CD14-positive monocyte (primary cell): Measurements from ENCODE around the gene RALY. TPM values are rescaled to one million over a fixed set of nuclear protein-coding genes. Genes with fewer than 3 reads are reported as not detected.
A peak's percentile ranks its signal among the peaks of the same experiment; 100 is the strongest.

Experiments
- DNase-seq, 3 donors: peaks; one replicate each; pipeline ENCODE4 v3.0.0-alpha.2; 2011 to 2022
- H2AFZ ChIP-seq: 2 replicates; pipeline ENCODE4 v1.6.0; 2012; ENCODE audit warnings: mild to moderate bottlenecking, low read depth, low read length, inconsistent platforms; ENCODE audit not compliant: insufficient read depth, poor library complexity, severe bottlenecking
- H3K27ac ChIP-seq, 2 donors: 1 replicate in 1 of 2; 2 replicates in 1 of 2; pipeline ENCODE4 v1.5.1; 2012 to 2013; ENCODE audit warnings: low read length in 2 of 2, control low read depth in 1 of 2, inconsistent platforms in 1 of 2, low read depth in 1 of 2, mild to moderate bottlenecking in 1 of 2
- H3K27me3 ChIP-seq, 2 donors: one replicate each; pipeline versions ENCODE4 v1.6.0 to v1.6.1; 2011 to 2013; ENCODE audit warnings: low read length in 2 of 2; ENCODE audit not compliant: control insufficient read depth in 2 of 2, insufficient read depth in 2 of 2
- H3K36me3 ChIP-seq, 2 donors: replicated peaks in 1 of 2; 1 replicate in 1 of 2; 2 replicates in 1 of 2; pipeline versions ENCODE4 v1.5.1 to v1.6.1; 2012 to 2013; ENCODE audit warnings: low read length in 2 of 2, control low read depth in 1 of 2, inconsistent platforms in 1 of 2, mild to moderate bottlenecking in 1 of 2; ENCODE audit not compliant: insufficient read depth in 2 of 2, control insufficient read depth in 1 of 2
- H3K4me1 ChIP-seq, 2 donors: 1 replicate in 1 of 2; 2 replicates in 1 of 2; pipeline versions ENCODE4 v1.5.1 to v1.6.1; 2012 to 2013; ENCODE audit warnings: low read length in 2 of 2, control low read depth in 1 of 2, inconsistent platforms in 1 of 2, mild to moderate bottlenecking in 1 of 2, moderate library complexity in 1 of 2; ENCODE audit not compliant: insufficient read depth in 2 of 2, control insufficient read depth in 1 of 2
- H3K4me2 ChIP-seq: replicated peaks from 2 replicates; pipeline ENCODE3; 2012; ENCODE audit warnings: low read length, moderate library complexity, mild to moderate bottlenecking; ENCODE audit not compliant: poor library complexity, severe bottlenecking; ENCODE audit errors: extremely low read depth
- H3K4me3 ChIP-seq, 3 experiments: fragments of 200-600 bp in 1 of 3; sonication (generic) in 1 of 3; replicated peaks in 1 of 3; 1 replicate in 2 of 3; 2 replicates in 1 of 3; pipeline ENCODE4 v1.5.1; 2011 to 2013; ENCODE audit warnings: low read length in 3 of 3, mild to moderate bottlenecking in 3 of 3, control low read depth in 2 of 3, low read depth in 2 of 3, inconsistent platforms in 1 of 3, moderate library complexity in 1 of 3
- H3K79me2 ChIP-seq: 2 replicates; pipeline ENCODE4 v1.6.0; 2012; ENCODE audit warnings: mild to moderate bottlenecking, control low read depth, inconsistent platforms, low read length, moderate library complexity; ENCODE audit not compliant: insufficient read depth
- H3K9ac ChIP-seq: 2 replicates; pipeline ENCODE4 v1.6.0; 2017; ENCODE audit warnings: low read length, mild to moderate bottlenecking; ENCODE audit not compliant: insufficient read depth, poor library complexity, severe bottlenecking
- H3K9me3 ChIP-seq, 2 donors: replicated peaks in 1 of 2; 1 replicate in 1 of 2; 2 replicates in 1 of 2; pipeline versions ENCODE4 v1.5.1 to v1.6.1; 2012 to 2013; ENCODE audit warnings: low read length in 2 of 2, control low read depth in 1 of 2; ENCODE audit not compliant: control insufficient read depth in 1 of 2, insufficient read depth in 1 of 2
- H4K20me1 ChIP-seq: 2 replicates; pipeline ENCODE4 v1.6.0; 2012; ENCODE audit warnings: mild to moderate bottlenecking, low read length, control low read depth, moderate library complexity; ENCODE audit not compliant: insufficient read depth
- H3K27ac Mint-ChIP-seq, 7 donors: one replicate each; pipeline ENCODE4 v1.8.0; 2020; ENCODE audit warnings: mild to moderate bottlenecking in 7 of 7, mixed read lengths in 7 of 7, moderate library complexity in 6 of 7, inconsistent platforms in 2 of 7
- H3K27me3 Mint-ChIP-seq, 3 donors: one replicate each; pipeline ENCODE4 v1.8.0; 2021 to 2022; ENCODE audit warnings: low read depth in 3 of 3, mild to moderate bottlenecking in 3 of 3, mixed read lengths in 3 of 3, moderate library complexity in 3 of 3, inconsistent platforms in 1 of 3
- H3K36me3 Mint-ChIP-seq, 2 donors: one replicate each; pipeline ENCODE4 v1.8.0; 2020; ENCODE audit warnings: mixed read lengths in 2 of 2, inconsistent platforms in 1 of 2, mild to moderate bottlenecking in 1 of 2
- H3K4me1 Mint-ChIP-seq: one replicate; pipeline ENCODE4 v1.8.0; 2020; ENCODE audit warnings: mild to moderate bottlenecking, mixed read lengths
- H3K4me3 Mint-ChIP-seq, 2 donors: one replicate each; pipeline ENCODE4 v1.8.0; 2020; ENCODE audit warnings: mild to moderate bottlenecking in 2 of 2, mixed read lengths in 2 of 2, moderate library complexity in 1 of 2
- H3K9me3 Mint-ChIP-seq, 7 donors: one replicate each; pipeline ENCODE4 v1.8.0; 2020 to 2022; ENCODE audit warnings: mixed read lengths in 7 of 7, mild to moderate bottlenecking in 6 of 7, moderate library complexity in 6 of 7, inconsistent platforms in 2 of 7
- WGBS: methylation state at CpG from one replicate; pipeline ENCODE4 v1.1.5; 2013; ENCODE audit warnings: missing lambda C conversion rate; ENCODE audit not compliant: insufficient coverage; 5-methylcytosine and 5-hydroxymethylcytosine counted together
- intact Hi-C, 2 donors: fragments of 100-400 bp; cut with micrococcal nuclease; formaldehyde crosslinking; loops; one replicate each; pipeline versions ENCODE4 v1.15.0 to v1.15.1; 2023
- polyA plus RNA-seq, 3 donors: library from polyadenylated mRNA; depleted of rRNA in 1 of 3; unstranded in 2 of 3; stranded (reverse) in 1 of 3; fragments of 300-500 nt in 2 of 3; fragments of >200 nt in 1 of 3; fragmentation: Illumina TruSeq in 2 of 3; gene quantifications; 1 replicate in 2 of 3; 2 replicates in 1 of 3; pipeline ENCODE4 v1.2.3, GENCODE V29; 2012 to 2021
- TF ChIP-seq, protein P1 (sequence below): fragments of 200-600 bp; IDR thresholded peaks from one replicate; pipeline ENCODE4 v1.8.0; 2022; ENCODE audit warnings: antibody characterized with exemption, mild to moderate bottlenecking

Gene RALY
- polyA plus RNA-seq, 3 donors, result 88.4 to 154 (median 152) TPM

GRCh38 chr20:33995053-33995831, 1.5 kb downstream of the RALY start:
- intact Hi-C loops, result loop anchor here in 1 of 2 donors (10.0 kb wide), 2 partner anchors 120 to 330 kb away; partner anchors contain the start of genes ACTL10, C20orf144 and EIF2S2
- peaks cover 89% of the 10 kb centered on the region for H3K79me2 ChIP-seq
- no peak overlapping the region for H2AFZ ChIP-seq
- H3K9ac ChIP-seq, result peak overlapping the region; percentile 92
- no peaks in the 10 kb centered on the region for H3K9me3 ChIP-seq
- no peaks in the 10 kb centered on the region for H3K36me3 ChIP-seq
- peaks cover 37 to 49% of the 10 kb centered on the region in 2 donors for H3K4me1 ChIP-seq
- peak overlapping the region in 1 of 2 donors; percentile 94 for H3K27ac ChIP-seq
- H3K27me3 ChIP-seq, result no peaks in the 10 kb centered on the region
- TF ChIP-seq, protein P1, sequence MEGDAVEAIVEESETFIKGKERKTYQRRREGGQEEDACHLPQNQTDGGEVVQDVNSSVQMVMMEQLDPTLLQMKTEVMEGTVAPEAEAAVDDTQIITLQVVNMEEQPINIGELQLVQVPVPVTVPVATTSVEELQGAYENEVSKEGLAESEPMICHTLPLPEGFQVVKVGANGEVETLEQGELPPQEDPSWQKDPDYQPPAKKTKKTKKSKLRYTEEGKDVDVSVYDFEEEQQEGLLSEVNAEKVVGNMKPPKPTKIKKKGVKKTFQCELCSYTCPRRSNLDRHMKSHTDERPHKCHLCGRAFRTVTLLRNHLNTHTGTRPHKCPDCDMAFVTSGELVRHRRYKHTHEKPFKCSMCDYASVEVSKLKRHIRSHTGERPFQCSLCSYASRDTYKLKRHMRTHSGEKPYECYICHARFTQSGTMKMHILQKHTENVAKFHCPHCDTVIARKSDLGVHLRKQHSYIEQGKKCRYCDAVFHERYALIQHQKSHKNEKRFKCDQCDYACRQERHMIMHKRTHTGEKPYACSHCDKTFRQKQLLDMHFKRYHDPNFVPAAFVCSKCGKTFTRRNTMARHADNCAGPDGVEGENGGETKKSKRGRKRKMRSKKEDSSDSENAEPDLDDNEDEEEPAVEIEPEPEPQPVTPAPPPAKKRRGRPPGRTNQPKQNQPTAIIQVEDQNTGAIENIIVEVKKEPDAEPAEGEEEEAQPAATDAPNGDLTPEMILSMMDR, result no peak
- peaks cover 0 to 3% (median 0%) of the 10 kb centered on the region in 7 donors for H3K9me3 Mint-ChIP-seq
- peaks cover 0 to 5% of the 10 kb centered on the region in 2 donors for H3K36me3 Mint-ChIP-seq
- H3K4me3 ChIP-seq, result peak overlapping the region; percentile 72 to 99 (median 98)
- 0% methylated on average over 1 of the region's 8 CpGs for WGBS
- peaks cover 72% of the 10 kb centered on the region for H3K4me1 Mint-ChIP-seq
- DNase-seq, result peak; percentile 18 to 63 (median 50)
- peaks cover 0 to 7% (median 0%) of the 10 kb centered on the region in 3 donors for H3K27me3 Mint-ChIP-seq
- peak overlapping the region; percentile 72 to 97 (median 93) for H3K27ac Mint-ChIP-seq
- H3K4me3 Mint-ChIP-seq, result peak overlapping the region; percentile 96 to 99
- peaks cover 64% of the 10 kb centered on the region for H4K20me1 ChIP-seq
- H3K4me2 ChIP-seq, result peak overlapping the region; percentile 89

DNA sequence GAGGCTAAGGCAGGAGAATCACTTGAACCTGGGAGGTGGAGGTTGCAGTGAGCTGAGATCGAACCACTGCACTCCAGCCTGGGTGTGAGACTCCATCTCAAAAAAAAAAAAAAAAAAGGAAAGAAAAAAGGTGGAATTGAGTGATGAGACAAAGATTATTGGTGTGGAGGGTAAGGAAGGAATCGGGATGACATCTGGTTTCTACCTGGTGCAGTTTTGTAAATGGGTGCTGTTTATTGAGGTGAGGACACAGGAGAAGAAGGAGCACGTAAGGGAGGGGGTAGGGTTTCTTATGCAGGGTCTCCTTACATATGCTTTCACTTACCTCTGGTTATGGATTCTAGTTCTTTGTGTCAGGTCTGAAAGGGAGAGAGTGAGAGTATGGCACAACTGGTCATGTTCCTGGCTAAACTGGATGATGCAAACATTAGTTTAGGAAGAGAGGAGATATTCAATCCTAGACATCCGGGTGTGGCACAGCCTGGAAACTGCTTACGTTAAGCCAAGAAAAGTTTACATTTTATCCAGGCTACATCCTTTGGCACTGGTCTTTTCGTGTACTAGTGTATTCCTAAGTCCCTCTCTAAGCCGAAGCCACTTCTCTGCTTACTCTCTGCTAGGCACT, 5.4 kb downstream of the RALY start:
- Histone ChIP-seq H3K4me2 (no peak overlapping the region), H3K4me3 (no peak overlapping the region), H3K27me3 (no peaks in the 10 kb centered on the region), H2AFZ (no peak overlapping the region), H3K79me2 (peaks cover 100% of the 10 kb centered on the region), H3K4me1 (peaks cover 25% of the 10 kb centered on the region in 2 donors), H3K36me3 (peaks cover 0 to 15% of the 10 kb centered on the region in 2 donors), H3K9me3 (no peaks in the 10 kb centered on the region), H3K9ac (no peak overlapping the region), H4K20me1 (peaks cover 100% of the 10 kb centered on the region), H3K27ac (peak overlapping the region in 1 of 2 donors; percentile 13)
- Mint-ChIP-seq H3K36me3 (peaks cover 10 to 18% of the 10 kb centered on the region in 2 donors), H3K9me3 (peaks cover 0 to 2% (median 0%) of the 10 kb centered on the region in 7 donors), H3K4me3 (no peak overlapping the region), H3K27ac (peak overlapping the region in 2 of 7 donors; percentile 37 to 61), H3K4me1 (peaks cover 71% of the 10 kb centered on the region), H3K27me3 (peaks cover 0 to 5% (median 0%) of the 10 kb centered on the region in 3 donors)
- TF ChIP-seq, protein P1, result no peak
- 96% methylated on average over 4 of the region's 7 CpGs for WGBS
- no peak for DNase-seq
- intact Hi-C loops, result loop anchor here in 1 of 2 donors (10.0 kb wide), 2 partner anchors 116 to 334 kb away; partner anchors contain the start of genes ACTL10, C20orf144 and EIF2S2
